Measurements from ENCODE around the gene PTP4A2.
"Not testable (repeated sequence)": the region's sequence is repeated elsewhere in the genome, so short reads cannot be mapped to it uniquely, and the experiment has no call there.

The PTP4A2 gene

GRCh38 chr1:31970873-31971272, 32.7 kb upstream of the PTP4A2 start:
- H3K27ac ChIP-seq (ENCODE audit: low read depth, low read length) = no peak overlapping the region
- no peaks in the 10 kb centered on the region for H3K4me1 ChIP-seq (ENCODE audit: control insufficient read depth, insufficient read depth, low read length)
- no peaks in the 10 kb centered on the region for H3K9me3 ChIP-seq (ENCODE audit: control insufficient read depth, insufficient read depth, low read length)
- H3K9ac ChIP-seq (ENCODE audit: low read depth, low read length) = no peak overlapping the region
- no peaks in the 10 kb centered on the region for H3K27me3 ChIP-seq (ENCODE audit: control insufficient read depth, insufficient read depth, low read length)
- H3K36me3 ChIP-seq (ENCODE audit: control insufficient read depth, insufficient read depth, low read length) = no peaks in the 10 kb centered on the region
- no peak overlapping the region for H3K4me3 ChIP-seq (ENCODE audit: low read depth, low read length)

- Histone ChIP-seq H3K27me3 (ENCODE audit: control insufficient read depth, insufficient read depth, low read length) (no peaks in the 10 kb centered on the region), H3K4me3 (ENCODE audit: low read depth, low read length) (no peak overlapping the region), H3K36me3 (ENCODE audit: control insufficient read depth, insufficient read depth, low read length) (no peaks in the 10 kb centered on the region), H3K9ac (ENCODE audit: low read depth, low read length) (no peak overlapping the region), H3K9me3 (ENCODE audit: control insufficient read depth, insufficient read depth, low read length) (no peaks in the 10 kb centered on the region), H3K4me1 (ENCODE audit: control insufficient read depth, insufficient read depth, low read length) (no peaks in the 10 kb centered on the region), H3K27ac (ENCODE audit: low read depth, low read length) (no peak overlapping the region)
Measured at GRCh38 chr1:31961536-31961935, 23.4 kb upstream of the PTP4A2 start.

- H3K9ac ChIP-seq (ENCODE audit: low read depth, low read length) = no peak overlapping the region
- H3K4me1 ChIP-seq (ENCODE audit: control insufficient read depth, insufficient read depth, low read length) = peaks cover 8% of the 10 kb centered on the region
- H3K36me3 ChIP-seq (ENCODE audit: control insufficient read depth, insufficient read depth, low read length) = no peaks in the 10 kb centered on the region
- H3K4me3 ChIP-seq (ENCODE audit: low read depth, low read length) = no peak overlapping the region
- no peaks in the 10 kb centered on the region for H3K9me3 ChIP-seq (ENCODE audit: control insufficient read depth, insufficient read depth, low read length)
- no peak overlapping the region for H3K27ac ChIP-seq (ENCODE audit: low read depth, low read length)
- no peaks in the 10 kb centered on the region for H3K27me3 ChIP-seq (ENCODE audit: control insufficient read depth, insufficient read depth, low read length)
Measured at GRCh38 chr1:31959521-31960340, 21.6 kb upstream of the PTP4A2 start.

- H3K36me3 ChIP-seq (ENCODE audit: control insufficient read depth, insufficient read depth, low read length) = no peaks in the 10 kb centered on the region
- no peak overlapping the region for H3K27ac ChIP-seq (ENCODE audit: low read depth, low read length)
- no peak overlapping the region for H3K9ac ChIP-seq (ENCODE audit: low read depth, low read length)
- no peak overlapping the region for H3K4me3 ChIP-seq (ENCODE audit: low read depth, low read length)
- no peaks in the 10 kb centered on the region for H3K9me3 ChIP-seq (ENCODE audit: control insufficient read depth, insufficient read depth, low read length)
- H3K4me1 ChIP-seq (ENCODE audit: control insufficient read depth, insufficient read depth, low read length) = peaks cover 12% of the 10 kb centered on the region
- no peaks in the 10 kb centered on the region for H3K27me3 ChIP-seq (ENCODE audit: control insufficient read depth, insufficient read depth, low read length)
Measured at GRCh38 chr1:31957701-31958674, 19.8 kb upstream of the PTP4A2 start.

GRCh38 chr1:31955917-31956736, 18.0 kb upstream of the PTP4A2 start:
- Histone ChIP-seq H3K9me3 (ENCODE audit: control insufficient read depth, insufficient read depth, low read length) (no peaks in the 10 kb centered on the region), H3K27me3 (ENCODE audit: control insufficient read depth, insufficient read depth, low read length) (no peaks in the 10 kb centered on the region), H3K36me3 (ENCODE audit: control insufficient read depth, insufficient read depth, low read length) (no peaks in the 10 kb centered on the region), H3K4me3 (ENCODE audit: low read depth, low read length) (peak overlapping the region; percentile 6; the same call in 1 of the 2 replicates), H3K4me1 (ENCODE audit: control insufficient read depth, insufficient read depth, low read length) (peaks cover 23% of the 10 kb centered on the region), H3K9ac (ENCODE audit: low read depth, low read length) (peak overlapping the region; percentile 13; the same call in 1 of the 2 replicates), H3K27ac (ENCODE audit: low read depth, low read length) (peak overlapping the region; percentile 78)

- Histone ChIP-seq H3K4me1 (ENCODE audit: control insufficient read depth, insufficient read depth, low read length) (peaks cover 23% of the 10 kb centered on the region), H3K4me3 (ENCODE audit: low read depth, low read length) (no peak overlapping the region), H3K9ac (ENCODE audit: low read depth, low read length) (no peak overlapping the region), H3K27ac (ENCODE audit: low read depth, low read length) (peak overlapping the region; percentile 83), H3K36me3 (ENCODE audit: control insufficient read depth, insufficient read depth, low read length) (no peaks in the 10 kb centered on the region), H3K27me3 (ENCODE audit: control insufficient read depth, insufficient read depth, low read length) (no peaks in the 10 kb centered on the region), H3K9me3 (ENCODE audit: control insufficient read depth, insufficient read depth, low read length) (no peaks in the 10 kb centered on the region)
Measured at GRCh38 chr1:31954607-31955283, 16.6 kb upstream of the PTP4A2 start.

- Histone ChIP-seq H3K4me1 (ENCODE audit: control insufficient read depth, insufficient read depth, low read length) (peaks cover 23% of the 10 kb centered on the region), H3K9ac (ENCODE audit: low read depth, low read length) (no peak overlapping the region), H3K36me3 (ENCODE audit: control insufficient read depth, insufficient read depth, low read length) (no peaks in the 10 kb centered on the region), H3K4me3 (ENCODE audit: low read depth, low read length) (no peak overlapping the region), H3K27ac (ENCODE audit: low read depth, low read length) (no peak overlapping the region), H3K27me3 (ENCODE audit: control insufficient read depth, insufficient read depth, low read length) (no peaks in the 10 kb centered on the region), H3K9me3 (ENCODE audit: control insufficient read depth, insufficient read depth, low read length) (no peaks in the 10 kb centered on the region)
Measured at GRCh38 chr1:31952825-31953220, 14.7 kb upstream of the PTP4A2 start.

- Histone ChIP-seq H3K9ac (ENCODE audit: low read depth, low read length) (no peak overlapping the region), H3K27ac (ENCODE audit: low read depth, low read length) (no peak overlapping the region)
Measured at GRCh38 chr1:31951276-31951675, 13.1 kb upstream of the PTP4A2 start.

GRCh38 chr1:31949862-31950261, 11.7 kb upstream of the PTP4A2 start:
- Histone ChIP-seq H3K36me3 (ENCODE audit: control insufficient read depth, insufficient read depth, low read length) (no peaks in the 10 kb centered on the region), H3K27me3 (ENCODE audit: control insufficient read depth, insufficient read depth, low read length) (no peaks in the 10 kb centered on the region), H3K9me3 (ENCODE audit: control insufficient read depth, insufficient read depth, low read length) (no peaks in the 10 kb centered on the region), H3K4me1 (ENCODE audit: control insufficient read depth, insufficient read depth, low read length) (peaks cover 17% of the 10 kb centered on the region), H3K9ac (ENCODE audit: low read depth, low read length) (no peak overlapping the region), H3K4me3 (ENCODE audit: low read depth, low read length) (no peak overlapping the region), H3K27ac (ENCODE audit: low read depth, low read length) (no peak overlapping the region)

More at GRCh38 chr1:31951276-31951675, 13.1 kb upstream of the PTP4A2 start:
- H3K9me3 ChIP-seq (ENCODE audit: control insufficient read depth, insufficient read depth, low read length) = no peaks in the 10 kb centered on the region
- no peaks in the 10 kb centered on the region for H3K27me3 ChIP-seq (ENCODE audit: control insufficient read depth, insufficient read depth, low read length)
- no peaks in the 10 kb centered on the region for H3K36me3 ChIP-seq (ENCODE audit: control insufficient read depth, insufficient read depth, low read length)
- H3K4me3 ChIP-seq (ENCODE audit: low read depth, low read length) = no peak overlapping the region
- H3K4me1 ChIP-seq (ENCODE audit: control insufficient read depth, insufficient read depth, low read length) = peaks cover 22% of the 10 kb centered on the region

GRCh38 chr1:31945677-31946076, 7.5 kb upstream of the PTP4A2 start:
- not testable (repeated sequence) for H3K36me3 ChIP-seq (ENCODE audit: control insufficient read depth, insufficient read depth, low read length); H3K9ac ChIP-seq (ENCODE audit: low read depth, low read length); H3K27me3 ChIP-seq (ENCODE audit: control insufficient read depth, insufficient read depth, low read length); H3K9me3 ChIP-seq (ENCODE audit: control insufficient read depth, insufficient read depth, low read length); H3K4me3 ChIP-seq (ENCODE audit: low read depth, low read length); H3K27ac ChIP-seq (ENCODE audit: low read depth, low read length)
- peaks cover 10% of the 10 kb centered on the region for H3K4me1 ChIP-seq (ENCODE audit: control insufficient read depth, insufficient read depth, low read length)

All from HUES48 (cell line).